ENCODE measurements around the gene RNF13. TPM values are rescaled to one million over a fixed set of nuclear protein-coding genes. Genes with fewer than 3 reads are reported as not detected.
A peak's percentile ranks its signal among the peaks of the same experiment; 100 is the strongest.

The RNF13 gene
- total RNA-seq, 4 donors from 2014 or later: 48.3 to 63.6 (median 56.9) TPM

DNA sequence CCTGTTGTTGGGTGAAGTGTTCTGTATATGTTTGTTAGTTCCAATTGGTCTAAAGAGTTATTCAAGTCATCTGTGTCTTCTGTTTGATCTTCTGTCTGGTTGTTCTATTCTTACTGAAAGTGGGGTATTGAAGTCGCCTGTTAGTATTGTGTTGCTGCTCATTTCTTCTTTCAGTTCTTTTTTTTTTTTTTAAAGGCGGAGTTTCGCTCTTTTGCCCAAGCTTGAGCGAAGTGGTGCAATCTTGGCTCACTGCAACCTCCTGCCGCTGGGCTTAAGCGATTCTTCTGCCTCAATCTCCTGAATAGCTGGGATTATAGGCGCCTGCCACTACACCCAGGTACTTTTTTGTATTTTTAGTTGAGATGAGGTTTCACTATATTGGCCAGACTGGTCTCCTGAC, 134.2 kb downstream of the RNF13 start:
- Histone ChIP-seq H3K27ac (no peak overlapping the region), H3K9me3 (no peaks in the 10 kb centered on the region), H3K4me3 (no peak overlapping the region), H3K27me3 (no peaks in the 10 kb centered on the region), H3K36me3 (peaks cover 0 to 10% of the 10 kb centered on the region in 2 donors), H3K4me1 (peaks cover 12 to 15% of the 10 kb centered on the region in 2 donors)
- in situ Hi-C loops (cut with MboI; ENCODE audit: low sequenced_read_pairs in 4 of 4) (loop anchor here in 3 of 4 donors (25.0 kb wide), 1 partner anchor 540 kb away; no protein-coding TSS in a partner anchor), intact Hi-C loops (cut with DNase I; ENCODE audit: low total_unique reads) (no loop called here)
- TF ChIP-seq, protein P1, sequence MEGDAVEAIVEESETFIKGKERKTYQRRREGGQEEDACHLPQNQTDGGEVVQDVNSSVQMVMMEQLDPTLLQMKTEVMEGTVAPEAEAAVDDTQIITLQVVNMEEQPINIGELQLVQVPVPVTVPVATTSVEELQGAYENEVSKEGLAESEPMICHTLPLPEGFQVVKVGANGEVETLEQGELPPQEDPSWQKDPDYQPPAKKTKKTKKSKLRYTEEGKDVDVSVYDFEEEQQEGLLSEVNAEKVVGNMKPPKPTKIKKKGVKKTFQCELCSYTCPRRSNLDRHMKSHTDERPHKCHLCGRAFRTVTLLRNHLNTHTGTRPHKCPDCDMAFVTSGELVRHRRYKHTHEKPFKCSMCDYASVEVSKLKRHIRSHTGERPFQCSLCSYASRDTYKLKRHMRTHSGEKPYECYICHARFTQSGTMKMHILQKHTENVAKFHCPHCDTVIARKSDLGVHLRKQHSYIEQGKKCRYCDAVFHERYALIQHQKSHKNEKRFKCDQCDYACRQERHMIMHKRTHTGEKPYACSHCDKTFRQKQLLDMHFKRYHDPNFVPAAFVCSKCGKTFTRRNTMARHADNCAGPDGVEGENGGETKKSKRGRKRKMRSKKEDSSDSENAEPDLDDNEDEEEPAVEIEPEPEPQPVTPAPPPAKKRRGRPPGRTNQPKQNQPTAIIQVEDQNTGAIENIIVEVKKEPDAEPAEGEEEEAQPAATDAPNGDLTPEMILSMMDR (IDR thresholded peaks at IDR 0.05 in 4 of 5, conservative IDR thresholded peaks at IDR 0.05 in 1 of 5): no peak
- TF ChIP-seq POLR2A (IDR thresholded peaks at IDR 0.05): no peak
- DNase-seq: no peak
- peak in 1 of 2 donors; percentile 23 for ATAC-seq

DNA sequence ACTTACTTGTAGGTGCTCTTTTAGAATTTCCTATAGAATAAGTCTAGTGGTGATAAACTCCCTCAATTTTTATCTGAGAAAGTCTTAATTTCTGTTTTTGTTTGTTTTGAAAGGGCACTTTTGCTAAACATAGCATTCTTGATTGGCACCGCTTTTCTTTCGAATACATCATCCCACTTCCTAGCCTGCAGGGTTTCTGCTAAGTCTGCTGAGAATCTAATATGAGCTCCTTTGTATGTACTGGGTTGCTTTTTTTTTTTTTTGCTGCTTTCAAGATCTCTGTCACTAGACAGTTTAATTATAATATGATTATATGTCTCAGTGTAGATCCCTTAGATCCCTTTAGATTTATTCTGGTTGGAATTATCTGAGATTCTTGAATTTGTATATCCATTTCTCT, 136.2 kb downstream of the RNF13 start:
- ATAC-seq: no peak
- Histone ChIP-seq H3K9me3 (no peaks in the 10 kb centered on the region), H3K4me1 (peaks cover 21% of the 10 kb centered on the region in 2 donors), H3K27me3 (no peaks in the 10 kb centered on the region), H3K36me3 (peaks cover 0 to 17% of the 10 kb centered on the region in 2 donors), H3K4me3 (no peak overlapping the region), H3K27ac (no peak overlapping the region)
- intact Hi-C loops (cut with DNase I; ENCODE audit: low total_unique reads): no loop called here
- DNase-seq: no peak
- in situ Hi-C loops (cut with MboI; ENCODE audit: low sequenced_read_pairs in 4 of 4): loop anchor here in 3 of 4 donors (25.0 kb wide), 1 partner anchor 538 kb away; no protein-coding TSS in a partner anchor
- TF ChIP-seq POLR2A (IDR thresholded peaks at IDR 0.05): no peak
- TF ChIP-seq, protein P1 (IDR thresholded peaks at IDR 0.05 in 4 of 5, conservative IDR thresholded peaks at IDR 0.05 in 1 of 5): no peak

DNA sequence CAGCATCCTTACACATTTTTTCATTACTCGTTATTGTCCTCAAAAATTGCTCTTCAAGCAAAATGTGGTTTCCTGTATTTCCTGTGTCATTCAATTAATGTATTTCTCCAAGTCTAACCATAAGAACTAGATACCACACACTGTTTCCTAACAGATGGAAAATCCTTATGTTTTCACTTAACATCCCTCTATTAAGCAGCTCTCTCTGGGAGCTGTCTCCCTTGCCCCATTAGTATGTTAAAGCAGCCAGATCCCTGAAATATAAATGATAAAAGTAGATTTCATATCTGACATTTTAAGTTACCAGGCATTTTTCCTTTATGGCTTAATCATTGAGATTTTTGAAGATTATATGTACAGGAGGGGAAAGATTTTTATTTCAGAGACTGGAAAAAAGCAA, 141.8 kb downstream of the RNF13 start:
- ATAC-seq (no peak), DNase-seq (no peak)
- in situ Hi-C loops (cut with MboI; ENCODE audit: low sequenced_read_pairs in 4 of 4): no loop called here
- no peak overlapping the region for H3K4me3 ChIP-seq
- no peaks in the 10 kb centered on the region for H3K9me3 ChIP-seq
- intact Hi-C loops (cut with DNase I; ENCODE audit: low total_unique reads): no loop called here
- no peaks in the 10 kb centered on the region for H3K27me3 ChIP-seq
- no peak overlapping the region for H3K27ac ChIP-seq
- TF ChIP-seq POLR2A (IDR thresholded peaks at IDR 0.05): no peak
- TF ChIP-seq, protein P1 (IDR thresholded peaks at IDR 0.05 in 4 of 5, conservative IDR thresholded peaks at IDR 0.05 in 1 of 5): no peak
- H3K36me3 ChIP-seq: peaks cover 0 to 7% of the 10 kb centered on the region in 2 donors
- peaks cover 26 to 29% of the 10 kb centered on the region in 2 donors for H3K4me1 ChIP-seq

DNA sequence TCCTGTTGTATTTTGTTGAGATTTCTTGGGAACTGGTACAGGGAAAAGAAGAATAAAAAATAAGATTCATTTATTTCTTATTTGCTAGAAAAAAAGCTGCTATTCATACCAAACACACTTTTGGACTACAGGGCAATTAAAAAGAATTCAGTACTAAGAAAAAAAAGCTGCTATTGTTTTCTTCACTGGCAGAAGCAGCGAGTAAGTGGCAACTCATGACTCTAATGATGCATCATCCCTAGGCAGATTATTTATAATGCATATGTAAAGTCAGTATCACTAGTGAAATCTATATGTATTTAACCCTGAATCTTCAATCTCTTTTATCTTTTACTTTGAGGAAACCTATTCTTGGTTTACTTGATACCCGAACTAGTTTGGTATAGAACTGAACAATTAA, 142.4 kb downstream of the RNF13 start:
- Histone ChIP-seq H3K27ac (no peak overlapping the region), H3K4me3 (no peak overlapping the region), H3K9me3 (no peaks in the 10 kb centered on the region), H3K36me3 (peaks cover 0 to 7% of the 10 kb centered on the region in 2 donors), H3K4me1 (peaks cover 26 to 29% of the 10 kb centered on the region in 2 donors), H3K27me3 (no peaks in the 10 kb centered on the region)
- intact Hi-C loops (cut with DNase I; ENCODE audit: low total_unique reads): no loop called here
- ATAC-seq (no peak), DNase-seq (no peak)
- TF ChIP-seq, protein P1 (IDR thresholded peaks at IDR 0.05 in 4 of 5, conservative IDR thresholded peaks at IDR 0.05 in 1 of 5): no peak
- TF ChIP-seq POLR2A (IDR thresholded peaks at IDR 0.05): no peak
- in situ Hi-C loops (cut with MboI; ENCODE audit: low sequenced_read_pairs in 4 of 4): no loop called here

All from gastrocnemius medialis (tissue), 4 donors.